DND-41 (cell line): ENCODE measurements around the gene SOX6.

Experiments used
- ATAC-seq: fragments of 200-7000 bp; cut with Tn5 transposase; 3 replicates; pipeline ENCODE4 v1.9.1; 2021; ENCODE audit warnings: low read depth; ENCODE audit not compliant: insufficient read depth
- DNase-seq: peaks from one replicate; pipeline ENCODE4 v3.0.0-alpha.2; 2020
- H2AFZ ChIP-seq: 2 replicates; pipeline ENCODE4 v1.6.0; 2012; ENCODE audit warnings: low read depth, low read length
- H3K27ac ChIP-seq: 2 replicates; pipeline ENCODE4 v1.5.1; 2012; ENCODE audit warnings: low read length, inconsistent platforms
- H3K27me3 ChIP-seq: fragments of 200-600 bp; sonication (generic); 2 replicates; pipeline ENCODE4 v1.6.0; 2012; ENCODE audit warnings: low read length, mild to moderate bottlenecking, inconsistent platforms; ENCODE audit not compliant: insufficient read depth, poor library complexity
- H3K36me3 ChIP-seq: 2 replicates; pipeline ENCODE4 v1.5.1; 2012; ENCODE audit warnings: low read length, inconsistent platforms; ENCODE audit not compliant: insufficient read depth
- H3K4me1 ChIP-seq: 2 replicates; pipeline ENCODE4 v1.5.1; 2012; ENCODE audit warnings: mild to moderate bottlenecking, low read length; ENCODE audit not compliant: insufficient read depth
- H3K4me2 ChIP-seq: 2 replicates; pipeline ENCODE4 v1.6.0; 2012; ENCODE audit warnings: mild to moderate bottlenecking, moderate library complexity, low read length, inconsistent platforms; ENCODE audit not compliant: insufficient read depth
- H3K4me3 ChIP-seq, 2 experiments: fragments of 200-600 bp in 1 of 2; shearing (Covaris generic) in 1 of 2; 2 replicates each; pipeline ENCODE4 v1.5.1; 2012 to 2016; ENCODE audit warnings: inconsistent platforms in 2 of 2, low read length in 2 of 2, mild to moderate bottlenecking in 2 of 2, low read depth in 1 of 2, moderate library complexity in 1 of 2
- H3K79me2 ChIP-seq: 2 replicates; pipeline ENCODE4 v1.6.0; 2012; ENCODE audit warnings: low read length, inconsistent platforms; ENCODE audit not compliant: insufficient read depth
- H3K9ac ChIP-seq: 2 replicates; pipeline ENCODE4 v1.6.0; 2012; ENCODE audit warnings: low read depth, mild to moderate bottlenecking, inconsistent platforms, low read length, moderate library complexity
- H3K9me3 ChIP-seq: 2 replicates; pipeline ENCODE4 v1.5.1; 2012; ENCODE audit warnings: low read length, moderate library complexity, mild to moderate bottlenecking, inconsistent platforms; ENCODE audit not compliant: insufficient read depth, severe bottlenecking
- H4K20me1 ChIP-seq: 2 replicates; pipeline ENCODE4 v1.6.0; 2012; ENCODE audit warnings: low read length; ENCODE audit not compliant: insufficient read depth
- EZH2 ChIP-seq: IDR thresholded peaks from 3 replicates; pipeline ENCODE4 v1.6.1; 2012; ENCODE audit warnings: borderline replicate concordance, low read depth, mild to moderate bottlenecking, moderate library complexity, low read length, inconsistent platforms; ENCODE audit not compliant: severe bottlenecking
- TF ChIP-seq, protein P1 (sequence below): IDR thresholded peaks from 2 replicates; pipeline ENCODE4 v1.5.1; 2012; ENCODE audit warnings: borderline replicate concordance, low read length, moderate library complexity, mild to moderate bottlenecking; ENCODE audit not compliant: poor library complexity, severe bottlenecking; ENCODE audit errors: extremely low read depth

SOX6 gene

DNA sequence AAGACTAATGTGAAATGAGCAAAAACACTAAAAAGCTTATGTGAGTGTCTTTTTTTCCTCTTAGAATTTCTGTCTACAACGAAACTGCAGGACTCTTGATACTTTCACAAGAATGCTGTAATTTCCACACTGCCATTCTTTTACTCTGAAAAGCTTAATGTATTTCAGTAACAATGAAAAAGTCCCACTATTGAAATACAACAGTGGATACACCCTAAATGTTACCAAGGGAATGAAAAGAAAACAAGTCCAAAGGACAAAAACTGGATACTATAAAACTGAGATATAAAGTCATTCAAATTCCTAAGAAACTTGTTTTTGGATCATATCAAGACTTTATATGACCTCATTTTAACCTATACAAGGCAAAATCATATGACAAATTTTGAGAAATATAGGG lies 77.4 kb downstream of the SOX6 start:
- DNase-seq (no peak), ATAC-seq (no peak)
- Histone ChIP-seq H3K4me3 (no peak overlapping the region), H3K36me3 (no peaks in the 10 kb centered on the region), H3K4me1 (no peaks in the 10 kb centered on the region), H3K9ac (no peak overlapping the region), H3K9me3 (no peaks in the 10 kb centered on the region), H4K20me1 (no peaks in the 10 kb centered on the region), H2AFZ (no peak overlapping the region), H3K4me2 (no peak overlapping the region), H3K27ac (no peak overlapping the region), H3K27me3 (no peaks in the 10 kb centered on the region), H3K79me2 (no peaks in the 10 kb centered on the region)
- no peak for TF ChIP-seq EZH2
- TF ChIP-seq, protein P1, sequence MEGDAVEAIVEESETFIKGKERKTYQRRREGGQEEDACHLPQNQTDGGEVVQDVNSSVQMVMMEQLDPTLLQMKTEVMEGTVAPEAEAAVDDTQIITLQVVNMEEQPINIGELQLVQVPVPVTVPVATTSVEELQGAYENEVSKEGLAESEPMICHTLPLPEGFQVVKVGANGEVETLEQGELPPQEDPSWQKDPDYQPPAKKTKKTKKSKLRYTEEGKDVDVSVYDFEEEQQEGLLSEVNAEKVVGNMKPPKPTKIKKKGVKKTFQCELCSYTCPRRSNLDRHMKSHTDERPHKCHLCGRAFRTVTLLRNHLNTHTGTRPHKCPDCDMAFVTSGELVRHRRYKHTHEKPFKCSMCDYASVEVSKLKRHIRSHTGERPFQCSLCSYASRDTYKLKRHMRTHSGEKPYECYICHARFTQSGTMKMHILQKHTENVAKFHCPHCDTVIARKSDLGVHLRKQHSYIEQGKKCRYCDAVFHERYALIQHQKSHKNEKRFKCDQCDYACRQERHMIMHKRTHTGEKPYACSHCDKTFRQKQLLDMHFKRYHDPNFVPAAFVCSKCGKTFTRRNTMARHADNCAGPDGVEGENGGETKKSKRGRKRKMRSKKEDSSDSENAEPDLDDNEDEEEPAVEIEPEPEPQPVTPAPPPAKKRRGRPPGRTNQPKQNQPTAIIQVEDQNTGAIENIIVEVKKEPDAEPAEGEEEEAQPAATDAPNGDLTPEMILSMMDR: no peak

DNA sequence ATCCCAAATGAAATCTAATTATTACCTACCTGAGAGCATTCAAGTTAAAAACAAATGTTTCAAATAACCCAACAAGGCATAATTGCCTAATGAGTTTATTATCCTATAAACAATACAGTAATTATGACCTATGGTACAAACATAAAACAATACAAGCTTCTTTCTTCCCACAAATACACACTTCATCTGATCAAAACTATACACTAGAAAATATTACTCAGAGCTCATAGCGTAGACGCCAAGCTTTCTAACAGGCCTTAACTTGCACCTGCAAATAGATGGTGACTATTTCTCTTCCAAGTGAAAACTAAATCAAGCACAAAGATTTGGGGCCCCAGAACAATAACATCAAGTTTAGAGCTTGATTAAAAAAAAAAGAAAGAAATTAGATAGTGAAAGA lies 78.1 kb downstream of the SOX6 start:
- Histone ChIP-seq H3K79me2 (no peaks in the 10 kb centered on the region), H3K9me3 (no peaks in the 10 kb centered on the region), H3K9ac (no peak overlapping the region), H2AFZ (no peak overlapping the region), H3K4me3 (no peak overlapping the region), H3K4me2 (no peak overlapping the region), H3K36me3 (no peaks in the 10 kb centered on the region), H3K4me1 (no peaks in the 10 kb centered on the region), H4K20me1 (no peaks in the 10 kb centered on the region), H3K27me3 (no peaks in the 10 kb centered on the region), H3K27ac (no peak overlapping the region)
- TF ChIP-seq, protein P1: no peak
- TF ChIP-seq EZH2: no peak
- no peak for ATAC-seq
- no peak for DNase-seq

DNA sequence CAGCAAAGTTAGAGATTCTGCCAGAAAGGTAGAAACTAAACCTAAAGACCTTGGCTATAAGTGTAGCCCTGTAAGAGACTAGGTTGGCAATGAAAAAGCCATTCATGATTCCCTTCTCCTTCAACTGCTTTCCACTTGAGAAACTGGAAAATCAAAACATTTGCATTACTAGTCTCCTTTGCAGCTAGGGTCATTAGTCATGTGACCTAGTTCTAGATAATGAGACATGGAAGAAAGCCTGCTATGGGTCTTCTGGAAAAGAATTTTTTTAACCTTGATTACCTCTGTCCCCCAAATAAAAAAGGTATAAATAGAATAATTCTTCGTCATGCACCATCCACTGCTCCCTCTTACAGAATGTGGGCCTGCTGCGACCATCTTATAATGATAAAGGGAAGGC lies 80.1 kb downstream of the SOX6 start:
- no peak for DNase-seq
- Histone ChIP-seq H4K20me1 (no peaks in the 10 kb centered on the region), H2AFZ (no peak overlapping the region), H3K36me3 (no peaks in the 10 kb centered on the region), H3K79me2 (no peaks in the 10 kb centered on the region), H3K4me2 (no peak overlapping the region), H3K4me3 (no peak overlapping the region), H3K27me3 (no peaks in the 10 kb centered on the region), H3K27ac (no peak overlapping the region), H3K9ac (no peak overlapping the region), H3K4me1 (no peaks in the 10 kb centered on the region), H3K9me3 (no peaks in the 10 kb centered on the region)
- no peak for ATAC-seq
- TF ChIP-seq, protein P1: no peak
- TF ChIP-seq EZH2: no peak

- no peak overlapping the region for H3K9ac ChIP-seq
- TF ChIP-seq EZH2: no peak
- TF ChIP-seq, protein P1: no peak
- ATAC-seq: no peak
- no peaks in the 10 kb centered on the region for H3K9me3 ChIP-seq
- H4K20me1 ChIP-seq: no peaks in the 10 kb centered on the region
- H3K79me2 ChIP-seq: no peaks in the 10 kb centered on the region
- H3K4me3 ChIP-seq: no peak overlapping the region
- no peak overlapping the region for H3K4me2 ChIP-seq
- no peaks in the 10 kb centered on the region for H3K36me3 ChIP-seq
- no peak overlapping the region for H3K27ac ChIP-seq
- H3K4me1 ChIP-seq: no peaks in the 10 kb centered on the region
- DNase-seq: no peak
- H3K27me3 ChIP-seq: no peaks in the 10 kb centered on the region
- no peak overlapping the region for H2AFZ ChIP-seq
Observed at GRCh38 chr11:16271258-16271657, 85.1 kb downstream of the SOX6 start.
